HG03571 (cell line): Measurements from ENCODE around the gene MYRIP.

Source experiments
- ATAC-seq: cut with Tn5 transposase; IDR thresholded peaks from one replicate; pipeline ENCODE4 v1.9.1; 2021; ENCODE audit not compliant: unreplicated experiment

The MYRIP gene

GRCh38 chr3:39962581-39962980 is 153.2 kb downstream of the MYRIP start:
- ATAC-seq, result no peak

DNA sequence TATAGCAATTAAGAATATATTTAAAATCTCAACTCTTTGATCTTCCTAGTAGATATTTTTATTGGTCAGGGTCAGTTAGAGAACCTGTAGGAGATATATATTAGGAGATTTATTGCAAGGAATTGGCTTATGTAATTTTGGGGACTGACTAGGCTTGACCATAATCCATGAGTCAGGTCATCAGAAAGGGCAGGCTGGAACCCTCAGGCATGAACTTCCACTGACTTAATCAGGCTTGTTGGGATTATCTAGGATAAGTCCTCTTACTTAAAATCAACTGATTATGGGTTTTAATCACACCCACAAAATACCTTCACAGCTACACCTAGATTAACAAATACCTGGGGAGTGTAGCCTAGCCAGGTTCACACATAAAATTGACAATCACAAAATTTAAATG is 156.1 kb downstream of the MYRIP start:
- ATAC-seq, result no peak

DNA sequence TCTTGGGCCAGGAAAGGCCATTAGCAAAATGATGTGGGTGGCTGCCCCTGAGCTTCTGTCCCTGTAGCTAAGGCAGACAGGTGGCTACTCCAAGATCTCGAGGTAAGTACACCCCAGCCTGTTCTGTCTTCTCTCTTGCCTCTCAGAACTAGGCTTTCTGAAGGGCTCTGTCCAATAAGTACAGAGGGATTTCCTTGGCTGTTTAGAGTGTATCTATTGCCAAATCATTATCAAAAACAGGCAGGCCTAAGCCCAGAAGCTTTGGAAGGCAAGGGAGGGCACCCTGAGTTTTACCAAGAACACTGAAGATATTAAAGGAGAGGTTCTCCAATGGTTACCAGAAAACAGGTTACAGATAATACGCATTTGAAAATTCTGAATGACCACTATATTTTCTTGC is 156.6 kb downstream of the MYRIP start:
- ATAC-seq, result no peak

GRCh38 chr3:39970982-39971381 is 161.6 kb downstream of the MYRIP start:
- no peak for ATAC-seq

DNA sequence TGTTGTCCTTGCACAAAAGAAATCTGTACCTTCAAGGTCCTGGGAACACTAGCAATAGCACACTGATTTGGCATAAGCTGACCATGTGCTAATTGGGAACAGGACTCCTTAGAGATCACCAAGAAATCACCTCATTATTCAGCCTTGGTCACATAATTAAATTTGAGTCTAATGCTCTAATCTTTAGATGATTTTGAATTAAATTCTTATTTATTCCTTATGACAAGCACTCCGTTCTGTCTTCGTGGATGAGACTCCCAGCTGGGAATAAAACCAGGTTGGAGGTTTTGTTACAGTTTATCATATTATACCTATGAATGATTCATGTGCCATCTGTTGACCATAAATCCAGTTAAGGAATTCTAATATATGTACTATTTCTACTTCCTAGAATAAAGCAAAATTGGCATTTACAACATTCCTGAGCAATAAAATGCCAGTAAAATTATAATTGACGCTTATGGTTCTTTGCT is 162.2 kb downstream of the MYRIP start:
- ATAC-seq, result no peak

DNA sequence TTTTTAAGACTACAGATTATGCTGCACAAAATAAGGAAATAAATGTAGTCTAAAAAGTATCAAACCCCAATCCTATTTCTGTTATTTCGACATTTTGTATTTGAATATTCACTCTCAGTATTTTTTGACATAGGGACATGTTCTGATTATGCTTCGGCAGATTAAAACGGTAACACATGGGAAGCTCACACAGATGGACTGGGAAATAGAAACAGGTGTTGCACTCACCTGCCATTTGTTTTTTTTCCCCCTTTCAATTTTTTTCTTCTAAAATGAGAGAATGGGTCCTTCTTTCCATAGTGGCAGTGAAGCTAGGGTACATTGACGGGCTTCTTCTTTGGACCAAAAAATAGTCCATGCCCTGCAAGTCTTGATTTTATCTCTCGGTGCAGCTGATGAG is 163.1 kb downstream of the MYRIP start:
- ATAC-seq, result no peak

- no peak for ATAC-seq
These were observed 167.8 kb downstream of the MYRIP start for GRCh38 chr3:39977058-39977794.

GRCh38 chr3:39978308-39978707 is 168.9 kb downstream of the MYRIP start:
- no peak for ATAC-seq

DNA sequence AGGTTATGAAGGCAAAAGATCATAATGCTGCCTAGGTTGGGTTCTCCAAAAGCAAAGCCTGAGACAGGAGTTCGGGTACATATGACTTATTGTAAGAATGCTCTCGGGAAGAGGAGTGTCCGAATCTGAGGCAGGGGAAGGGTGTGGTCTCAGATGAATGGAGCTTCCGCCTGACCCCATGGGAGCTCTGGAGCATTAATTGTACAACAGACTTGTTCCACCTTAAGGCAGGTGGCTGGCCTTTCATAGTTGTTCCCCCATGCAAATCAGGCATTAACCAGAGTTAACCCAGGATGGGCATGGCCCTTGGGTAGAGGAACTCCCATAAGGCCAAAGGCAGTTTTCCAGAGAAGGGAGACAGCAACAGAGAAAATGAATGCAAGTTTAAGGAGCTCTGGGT is 170.6 kb downstream of the MYRIP start:
- no peak for ATAC-seq

GRCh38 chr3:39980781-39981180 is 171.4 kb downstream of the MYRIP start:
- no peak for ATAC-seq

- ATAC-seq, result no peak
These were observed 172.3 kb downstream of the MYRIP start for GRCh38 chr3:39981547-39982184.

GRCh38 chr3:39982665-39983357 is 173.4 kb downstream of the MYRIP start:
- no peak for ATAC-seq

GRCh38 chr3:39989746-39990145 is 180.3 kb downstream of the MYRIP start:
- no peak for ATAC-seq

DNA sequence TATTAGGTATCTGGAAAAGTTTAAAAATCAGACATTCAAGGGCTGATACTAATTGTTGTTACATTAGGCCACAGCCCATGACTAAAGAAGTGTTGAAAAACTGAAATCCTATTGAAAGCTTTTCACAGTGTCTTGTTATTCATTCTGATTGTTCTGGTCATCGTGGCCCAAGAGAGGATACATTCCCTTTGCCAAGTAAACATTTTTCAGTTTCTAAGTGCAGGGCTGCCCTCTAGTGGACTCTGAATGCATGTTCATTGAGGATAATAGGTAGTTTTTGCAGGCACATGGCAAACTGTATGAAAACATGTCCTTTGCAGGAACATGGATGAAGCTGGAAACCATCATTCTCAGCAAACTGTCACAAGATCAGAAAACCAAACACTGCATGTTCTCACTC is 181.1 kb downstream of the MYRIP start:
- ATAC-seq, result no peak

DNA sequence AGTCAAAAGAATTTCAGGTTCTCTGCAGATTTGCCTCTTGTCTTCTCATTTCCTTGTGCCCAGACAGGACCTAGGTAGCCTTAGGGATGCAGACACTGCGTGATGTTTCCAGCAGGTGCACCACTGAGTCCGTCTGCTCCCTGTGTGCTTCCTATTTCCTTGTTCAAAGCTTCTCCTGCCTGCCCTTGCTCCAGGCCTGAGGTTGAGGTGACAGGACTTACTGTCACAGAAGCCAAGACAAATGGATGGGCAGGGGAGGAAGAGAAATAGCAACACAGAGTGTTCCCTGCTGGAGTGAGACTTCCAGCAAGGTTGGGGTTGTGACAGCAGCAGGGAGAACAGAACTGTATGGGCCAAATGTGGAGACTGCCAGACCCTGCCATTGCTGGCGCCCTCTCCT is 199.4 kb downstream of the MYRIP start:
- ATAC-seq, result no peak

DNA sequence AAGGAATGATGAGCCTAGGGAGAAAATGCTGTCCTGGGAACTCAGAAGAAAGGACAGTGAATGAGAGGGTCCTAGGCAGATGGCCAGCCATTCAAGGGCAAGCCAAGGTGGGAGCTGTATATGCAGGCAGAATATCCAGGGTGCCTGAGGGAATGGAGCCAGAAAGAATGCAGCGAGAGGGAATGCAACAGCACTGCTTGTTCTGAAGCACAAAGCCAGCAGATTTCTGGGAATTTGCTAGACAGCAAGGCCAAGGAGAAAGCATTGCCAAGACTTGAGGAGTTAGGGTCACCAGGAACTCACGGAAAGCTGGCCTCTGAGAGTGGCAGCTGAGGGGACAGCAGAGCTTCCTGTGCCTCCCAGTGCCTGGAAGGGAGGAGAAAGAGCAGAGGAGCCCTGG is 200.6 kb downstream of the MYRIP start:
- ATAC-seq, result no peak

GRCh38 chr3:40012381-40012780 is 203.0 kb downstream of the MYRIP start:
- no peak for ATAC-seq

GRCh38 chr3:40016391-40016790 is 207.0 kb downstream of the MYRIP start:
- ATAC-seq, result no peak

- ATAC-seq, result no peak
These were observed 209.0 kb downstream of the MYRIP start for GRCh38 chr3:40018369-40018768.

GRCh38 chr3:40019376-40019775 is 210.0 kb downstream of the MYRIP start:
- ATAC-seq, result no peak

DNA sequence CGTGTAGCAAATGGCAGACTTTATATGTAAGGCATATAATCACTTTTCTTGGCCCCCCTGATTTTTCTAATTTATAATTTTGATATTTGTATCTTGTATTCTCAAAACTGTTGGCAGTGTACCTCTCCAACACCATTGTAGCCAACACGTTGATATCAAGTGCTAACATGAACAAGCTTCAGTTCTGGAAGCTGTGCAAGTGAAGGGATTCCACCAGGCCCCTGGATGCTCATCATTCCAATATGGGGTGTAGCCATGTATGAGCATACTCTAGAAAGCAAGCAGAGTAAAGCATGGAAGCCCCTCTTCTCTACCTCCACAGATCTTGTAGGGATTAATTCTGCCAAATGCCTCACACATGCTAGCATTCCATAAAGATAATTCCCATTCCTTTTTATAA is 211.3 kb downstream of the MYRIP start:
- ATAC-seq, result no peak

GRCh38 chr3:40021338-40021737 is 211.9 kb downstream of the MYRIP start:
- no peak for ATAC-seq
